Adipocyte (in vitro differentiated cells): Measurements from ENCODE around the gene SYMPK.

Source experiments
- DNase-seq: peaks from one replicate; pipeline ENCODE4 v3.0.0-alpha.2; 2015; ENCODE audit warnings: low read depth
- H3K27me3 ChIP-seq: replicated peaks from 2 replicates; pipeline ENCODE4 v1.7.0; 2013; ENCODE audit warnings: mild to moderate bottlenecking, low read length, moderate library complexity; ENCODE audit not compliant: control insufficient read depth, insufficient read depth
- H3K36me3 ChIP-seq: 2 replicates; pipeline ENCODE4 v1.7.0; 2013; ENCODE audit warnings: low read length, mild to moderate bottlenecking, moderate library complexity; ENCODE audit not compliant: control insufficient read depth, insufficient read depth, severe bottlenecking
- H3K4me1 ChIP-seq: 2 replicates; pipeline ENCODE4 v1.7.0; 2013; ENCODE audit warnings: mild to moderate bottlenecking, low read length, moderate library complexity; ENCODE audit not compliant: control insufficient read depth, insufficient read depth
- H3K4me3 ChIP-seq: 2 replicates; pipeline ENCODE4 v1.7.0; 2013; ENCODE audit warnings: mild to moderate bottlenecking, low read length, moderate library complexity
- H3K9ac ChIP-seq: 2 replicates; pipeline ENCODE4 v1.7.0; 2013; ENCODE audit warnings: mild to moderate bottlenecking, low read length, moderate library complexity
- H3K9me3 ChIP-seq: 2 replicates; pipeline ENCODE4 v1.7.0; 2013; ENCODE audit warnings: mild to moderate bottlenecking, low read length, moderate library complexity; ENCODE audit not compliant: control insufficient read depth

SYMPK gene

DNA sequence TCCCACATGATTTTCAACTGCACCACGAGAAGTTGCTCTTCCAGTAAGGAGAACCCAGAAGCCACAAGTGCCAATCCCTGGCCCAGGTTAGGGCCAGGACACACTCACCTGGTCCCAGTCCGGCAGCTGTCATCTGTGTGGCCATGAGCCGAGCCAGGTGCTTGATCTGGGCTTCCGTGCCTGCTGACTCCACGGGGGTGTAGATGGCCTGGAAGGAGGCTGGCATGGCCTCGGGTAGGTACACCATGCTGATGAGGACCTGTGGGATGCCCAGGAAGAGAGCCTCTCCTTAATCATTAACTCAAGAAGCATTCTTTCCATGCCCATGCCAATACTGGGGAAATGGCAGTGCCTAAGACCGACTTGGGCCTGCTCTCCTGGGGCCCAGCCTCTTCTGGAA lies 28.0 kb downstream of the SYMPK start:
- H3K4me1 ChIP-seq: no peaks in the 10 kb centered on the region

GRCh38 chr19:45828945-45829344 lies 34.0 kb downstream of the SYMPK start:
- Histone ChIP-seq H3K4me1 (no peaks in the 10 kb centered on the region), H3K9ac (no peak overlapping the region), H3K9me3 (no peaks in the 10 kb centered on the region), H3K27me3 (no peaks in the 10 kb centered on the region), H3K4me3 (no peak overlapping the region), H3K36me3 (peaks cover 90% of the 10 kb centered on the region)
- no peak for DNase-seq

More for the DNA sequence above, 28.0 kb downstream of the SYMPK start:
- H3K36me3 ChIP-seq: peaks cover 89% of the 10 kb centered on the region
- DNase-seq: no peak
- no peak overlapping the region for H3K4me3 ChIP-seq
- no peaks in the 10 kb centered on the region for H3K9me3 ChIP-seq
- H3K9ac ChIP-seq: no peak overlapping the region
- no peaks in the 10 kb centered on the region for H3K27me3 ChIP-seq

GRCh38 chr19:45828523-45828922 lies 34.4 kb downstream of the SYMPK start:
- no peak for DNase-seq
- peaks cover 90% of the 10 kb centered on the region for H3K36me3 ChIP-seq
- no peaks in the 10 kb centered on the region for H3K9me3 ChIP-seq
- no peak overlapping the region for H3K4me3 ChIP-seq
- H3K9ac ChIP-seq: no peak overlapping the region
- no peaks in the 10 kb centered on the region for H3K4me1 ChIP-seq
- H3K27me3 ChIP-seq: no peaks in the 10 kb centered on the region

GRCh38 chr19:45827459-45828093 lies 35.4 kb downstream of the SYMPK start:
- Histone ChIP-seq H3K36me3 (peaks cover 92% of the 10 kb centered on the region), H3K4me1 (no peaks in the 10 kb centered on the region), H3K9me3 (no peaks in the 10 kb centered on the region), H3K4me3 (no peak overlapping the region), H3K27me3 (no peaks in the 10 kb centered on the region), H3K9ac (no peak overlapping the region)
- no peak for DNase-seq

GRCh38 chr19:45826934-45827333 lies 36.0 kb downstream of the SYMPK start:
- Histone ChIP-seq H3K36me3 (peaks cover 89% of the 10 kb centered on the region), H3K9ac (no peak overlapping the region), H3K4me1 (no peaks in the 10 kb centered on the region), H3K9me3 (no peaks in the 10 kb centered on the region), H3K27me3 (no peaks in the 10 kb centered on the region), H3K4me3 (no peak overlapping the region)
- no peak for DNase-seq

GRCh38 chr19:45825917-45826893 lies 36.7 kb downstream of the SYMPK start:
- no peaks in the 10 kb centered on the region for H3K9me3 ChIP-seq
- DNase-seq: no peak
- H3K36me3 ChIP-seq: peaks cover 84% of the 10 kb centered on the region
- no peaks in the 10 kb centered on the region for H3K4me1 ChIP-seq
- no peaks in the 10 kb centered on the region for H3K27me3 ChIP-seq
- H3K4me3 ChIP-seq: no peak overlapping the region
- H3K9ac ChIP-seq: no peak overlapping the region

- Histone ChIP-seq H3K9ac (no peak overlapping the region), H3K4me1 (no peaks in the 10 kb centered on the region), H3K4me3 (no peak overlapping the region), H3K27me3 (no peaks in the 10 kb centered on the region), H3K9me3 (no peaks in the 10 kb centered on the region), H3K36me3 (peaks cover 84% of the 10 kb centered on the region)
- DNase-seq: no peak
Measured at GRCh38 chr19:45825263-45825605, 37.7 kb downstream of the SYMPK start.

GRCh38 chr19:45824531-45825262 lies 38.2 kb downstream of the SYMPK start:
- Histone ChIP-seq H3K4me3 (no peak overlapping the region), H3K36me3 (peaks cover 84% of the 10 kb centered on the region), H3K27me3 (no peaks in the 10 kb centered on the region), H3K9me3 (no peaks in the 10 kb centered on the region), H3K4me1 (no peaks in the 10 kb centered on the region), H3K9ac (no peak overlapping the region)
- no peak for DNase-seq

GRCh38 chr19:45824041-45824471 lies 38.9 kb downstream of the SYMPK start:
- H3K4me1 ChIP-seq: no peaks in the 10 kb centered on the region
- H3K36me3 ChIP-seq: peaks cover 78% of the 10 kb centered on the region
- no peak for DNase-seq
- no peaks in the 10 kb centered on the region for H3K27me3 ChIP-seq
- no peak overlapping the region for H3K4me3 ChIP-seq
- no peaks in the 10 kb centered on the region for H3K9me3 ChIP-seq
- no peak overlapping the region for H3K9ac ChIP-seq

DNA sequence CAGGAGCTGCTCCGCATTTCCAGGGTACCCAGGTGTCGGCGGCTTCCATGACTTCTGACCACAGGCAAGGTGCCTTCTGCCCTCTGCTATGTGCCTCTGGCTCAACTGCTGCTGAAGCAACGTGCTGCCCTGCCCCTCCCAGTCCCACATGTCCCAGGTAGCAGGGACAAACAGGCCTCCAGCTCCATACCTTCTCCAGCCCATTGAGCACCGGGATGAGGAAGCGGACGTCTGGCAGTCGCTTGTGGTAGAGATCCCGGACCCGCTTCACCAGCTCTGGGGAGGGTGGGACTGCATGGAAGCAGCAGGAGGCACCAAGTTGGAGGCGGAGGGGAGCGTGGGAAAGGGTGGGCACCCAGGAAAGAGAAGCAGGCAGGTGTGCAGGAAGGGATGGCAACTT lies 39.8 kb downstream of the SYMPK start:
- H3K9me3 ChIP-seq: no peaks in the 10 kb centered on the region
- no peaks in the 10 kb centered on the region for H3K27me3 ChIP-seq
- H3K4me1 ChIP-seq: no peaks in the 10 kb centered on the region
- H3K4me3 ChIP-seq: no peak overlapping the region
- DNase-seq: no peak
- H3K9ac ChIP-seq: no peak overlapping the region
- peaks cover 69% of the 10 kb centered on the region for H3K36me3 ChIP-seq

DNA sequence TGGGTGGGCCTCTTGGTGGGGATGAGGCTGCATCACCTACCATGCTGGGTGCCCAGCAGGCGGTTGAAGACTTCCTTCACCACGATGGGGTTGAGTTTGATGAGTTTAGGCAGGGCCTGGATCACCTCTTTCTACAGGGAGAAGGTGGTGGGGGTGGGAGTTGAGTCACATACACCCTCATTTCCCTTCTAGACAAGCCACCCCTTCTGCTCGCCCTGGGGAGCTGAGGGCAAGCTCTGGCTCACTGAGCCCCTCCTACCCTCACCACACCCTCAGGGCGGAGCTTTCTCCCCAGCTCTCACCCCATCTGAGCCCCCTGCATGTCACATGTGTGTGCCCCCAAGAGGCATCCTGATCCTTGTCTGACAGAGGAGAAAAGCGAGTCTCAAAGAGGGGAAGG lies 40.2 kb downstream of the SYMPK start:
- Histone ChIP-seq H3K4me1 (no peaks in the 10 kb centered on the region), H3K4me3 (no peak overlapping the region), H3K9me3 (no peaks in the 10 kb centered on the region), H3K36me3 (peaks cover 65% of the 10 kb centered on the region), H3K27me3 (no peaks in the 10 kb centered on the region), H3K9ac (no peak overlapping the region)
- no peak for DNase-seq
